GM12865 (cell line): ENCODE results near the gene GSTCD.

Experiments used
- DNase-seq: peaks from one replicate; pipeline ENCODE4 v3.0.0; 2010; ENCODE audit warnings: low read depth
- H3K4me3 ChIP-seq: 2 replicates; pipeline ENCODE4 v1.5.1; 2011; ENCODE audit warnings: mild to moderate bottlenecking, low read depth, low read length, control low read depth
- CTCF ChIP-seq: IDR thresholded peaks from 2 replicates; pipeline ENCODE4 v1.5.1; 2011; ENCODE audit warnings: low read length, control low read depth, low read depth, inconsistent platforms; ENCODE audit not compliant: insufficient read depth; ENCODE audit errors: missing control alignments

Gene GSTCD

GRCh38 chr4:105708181-105709080, at the start of gene GSTCD, which contains the start of gene INTS12:
Gene GSTCD, plus strand, starts transcription at chr4:105708784. Its CDS starts 8,830 bp downstream, at chr4:105717614.
Gene INTS12, minus strand, starts transcription at chr4:105708689. Its CDS starts 8,684 bp downstream, at chr4:105700005.
- H3K4me3 ChIP-seq = peak within 1 kb of the TSS; percentile 77
- TF ChIP-seq CTCF = no peak
- peak; percentile 94 for DNase-seq

GRCh38 chr4:105659190-105659589, 49.4 kb upstream of the GSTCD start:
- H3K4me3 ChIP-seq = no peak overlapping the region
- no peak for DNase-seq
- no peak for TF ChIP-seq CTCF

GRCh38 chr4:105661028-105661427, 47.6 kb upstream of the GSTCD start:
- no peak overlapping the region for H3K4me3 ChIP-seq
- no peak for DNase-seq
- no peak for TF ChIP-seq CTCF

GRCh38 chr4:105662935-105663675, 45.5 kb upstream of the GSTCD start:
- no peak for TF ChIP-seq CTCF
- H3K4me3 ChIP-seq = no peak overlapping the region
- DNase-seq = peak; percentile 9

GRCh38 chr4:105666693-105667092, 41.9 kb upstream of the GSTCD start:
- peak; percentile 30 for TF ChIP-seq CTCF
- no peak overlapping the region for H3K4me3 ChIP-seq
- peak; percentile 31 for DNase-seq

GRCh38 chr4:105670684-105671083, 37.9 kb upstream of the GSTCD start:
- TF ChIP-seq CTCF = no peak
- H3K4me3 ChIP-seq = no peak overlapping the region
- no peak for DNase-seq
